HepG2 (cell line): ENCODE measurements around the gene ENTPD1. TPM values are rescaled to one million over a fixed set of nuclear protein-coding genes. Genes with fewer than 3 reads are reported as not detected.

ENCODE experiments used
- AHDC1 ChIP-seq: sonication (generic); formaldehyde crosslinking; IDR thresholded peaks from 2 replicates; pipeline ENCODE4 v1.5.1; 2020; ENCODE audit warnings: mild to moderate bottlenecking, missing genetic modification reagents, borderline replicate concordance
- ATF7-NPFF ChIP-seq: sonication (generic); formaldehyde crosslinking; IDR thresholded peaks from 2 replicates; pipeline ENCODE4 v1.8.1; 2023; ENCODE audit warnings: mild to moderate bottlenecking, low read depth, missing genetic modification reagents, moderate library complexity
- CREM ChIP-seq, 2 experiments: sonication (generic) in 1 of 2; formaldehyde crosslinking in 1 of 2; IDR thresholded peaks; 2 replicates each; pipeline versions ENCODE4 v1.4.0 to v1.6.1; 2016 to 2020; ENCODE audit warnings: antibody characterized with exemption in 1 of 2, mild to moderate bottlenecking in 1 of 2, missing genetic modification reagents in 1 of 2
- JARID2 ChIP-seq: sonication (generic); formaldehyde crosslinking; IDR thresholded peaks from 2 replicates; pipeline ENCODE4 v1.8.1; 2023; ENCODE audit warnings: missing genetic modification reagents, inconsistent platforms; ENCODE audit not compliant: insufficient replicate concordance
- LCORL ChIP-seq, 2 experiments: fragments of 450-650 bp in 1 of 2; sonication (generic) in 1 of 2; formaldehyde crosslinking in 1 of 2; IDR thresholded peaks; 2 replicates each; pipeline versions ENCODE4 v1.5.0 to v1.6.1; 2017 to 2020; ENCODE audit warnings: antibody characterized with exemption in 1 of 2, missing genetic modification reagents in 1 of 2
- SP140L ChIP-seq: sonication (generic); formaldehyde crosslinking; IDR thresholded peaks from 2 replicates; pipeline ENCODE4 v1.4.0; 2020; ENCODE audit warnings: missing genetic modification reagents, borderline replicate concordance
- TCF12 ChIP-seq, 2 experiments: fragments of 450-650 bp in 1 of 2; sonication (generic) in 1 of 2; formaldehyde crosslinking in 1 of 2; IDR thresholded peaks; 2 replicates each; pipeline versions ENCODE4 v1.6.1 to v1.8.0; 2017 to 2022; ENCODE audit warnings: antibody characterized with exemption in 1 of 2, mild to moderate bottlenecking in 1 of 2, missing genetic modification reagents in 1 of 2, moderate library complexity in 1 of 2
- TMF1 ChIP-seq: sonication (generic); formaldehyde crosslinking; IDR thresholded peaks from 2 replicates; pipeline ENCODE4 v1.8.1; 2022; ENCODE audit warnings: low read depth, missing genetic modification reagents
- ZNF180 ChIP-seq: sonication (generic); formaldehyde crosslinking; IDR thresholded peaks from 2 replicates; pipeline ENCODE4 v1.4.0; 2020; ENCODE audit warnings: low read depth, missing genetic modification reagents, borderline replicate concordance
- ZNF451 ChIP-seq: sonication (generic); formaldehyde crosslinking; IDR thresholded peaks from 2 replicates; pipeline ENCODE4 v1.5.0; 2020; ENCODE audit warnings: mild to moderate bottlenecking, missing genetic modification reagents
- ZNF547 ChIP-seq: sonication (generic); formaldehyde crosslinking; IDR thresholded peaks from 2 replicates; pipeline ENCODE4 v1.5.1; 2020; ENCODE audit warnings: mild to moderate bottlenecking, missing genetic modification reagents
- polyA plus RNA-seq, 8 experiments: library from polyadenylated mRNA; depleted of rRNA in 3 of 8; stranded (reverse) in 7 of 8; unstranded in 1 of 8; fragments of >200 nt; fragmentation: Illumina TruSeq in 4 of 8; extraction: Trizol in 4 of 8; gene quantifications; 2 replicates each; pipeline versions ENCODE4 v1.2.1 to v1.2.3, GENCODE V29; 2011 to 2016; ENCODE audit warnings: low read depth in 4 of 8, missing spikeins in 1 of 8, mixed read lengths in 1 of 8; ENCODE audit not compliant: insufficient read depth in 1 of 8
- total RNA-seq, 5 experiments: library from RNA; depleted of rRNA; stranded (reverse); fragments of >200 nt; fragmentation: Illumina TruSeq; extraction: Trizol; gene quantifications; 2 replicates each; pipeline ENCODE4 v1.2.3, GENCODE V29; 2016; ENCODE audit warnings: low read depth in 1 of 5
- TF ChIP-seq, protein P1 (sequence below): sonication (generic); formaldehyde crosslinking; IDR thresholded peaks from 2 replicates; pipeline ENCODE4 v1.5.0; 2020; ENCODE audit warnings: mild to moderate bottlenecking, missing genetic modification reagents, moderate library complexity
- TF ChIP-seq, protein P2 (sequence below): fragments of 450-650 bp; IDR thresholded peaks from 2 replicates; pipeline ENCODE4 v1.6.1; 2016
- TF ChIP-seq, protein P3 (sequence below): sonication (generic); formaldehyde crosslinking; IDR thresholded peaks from 2 replicates; pipeline ENCODE4 v1.4.0; 2020; ENCODE audit warnings: missing genetic modification reagents

ENTPD1 gene
- total and polyA plus RNA-seq, 2 of the 13 experiments (the other 11 are each of a cell fraction or from before 2014, with no cell fraction given), result 0.07 TPM

- TF ChIP-seq, protein P1, sequence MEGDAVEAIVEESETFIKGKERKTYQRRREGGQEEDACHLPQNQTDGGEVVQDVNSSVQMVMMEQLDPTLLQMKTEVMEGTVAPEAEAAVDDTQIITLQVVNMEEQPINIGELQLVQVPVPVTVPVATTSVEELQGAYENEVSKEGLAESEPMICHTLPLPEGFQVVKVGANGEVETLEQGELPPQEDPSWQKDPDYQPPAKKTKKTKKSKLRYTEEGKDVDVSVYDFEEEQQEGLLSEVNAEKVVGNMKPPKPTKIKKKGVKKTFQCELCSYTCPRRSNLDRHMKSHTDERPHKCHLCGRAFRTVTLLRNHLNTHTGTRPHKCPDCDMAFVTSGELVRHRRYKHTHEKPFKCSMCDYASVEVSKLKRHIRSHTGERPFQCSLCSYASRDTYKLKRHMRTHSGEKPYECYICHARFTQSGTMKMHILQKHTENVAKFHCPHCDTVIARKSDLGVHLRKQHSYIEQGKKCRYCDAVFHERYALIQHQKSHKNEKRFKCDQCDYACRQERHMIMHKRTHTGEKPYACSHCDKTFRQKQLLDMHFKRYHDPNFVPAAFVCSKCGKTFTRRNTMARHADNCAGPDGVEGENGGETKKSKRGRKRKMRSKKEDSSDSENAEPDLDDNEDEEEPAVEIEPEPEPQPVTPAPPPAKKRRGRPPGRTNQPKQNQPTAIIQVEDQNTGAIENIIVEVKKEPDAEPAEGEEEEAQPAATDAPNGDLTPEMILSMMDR (CRISPR knock-in tag), result no peak
- TF ChIP-seq, protein P2, sequence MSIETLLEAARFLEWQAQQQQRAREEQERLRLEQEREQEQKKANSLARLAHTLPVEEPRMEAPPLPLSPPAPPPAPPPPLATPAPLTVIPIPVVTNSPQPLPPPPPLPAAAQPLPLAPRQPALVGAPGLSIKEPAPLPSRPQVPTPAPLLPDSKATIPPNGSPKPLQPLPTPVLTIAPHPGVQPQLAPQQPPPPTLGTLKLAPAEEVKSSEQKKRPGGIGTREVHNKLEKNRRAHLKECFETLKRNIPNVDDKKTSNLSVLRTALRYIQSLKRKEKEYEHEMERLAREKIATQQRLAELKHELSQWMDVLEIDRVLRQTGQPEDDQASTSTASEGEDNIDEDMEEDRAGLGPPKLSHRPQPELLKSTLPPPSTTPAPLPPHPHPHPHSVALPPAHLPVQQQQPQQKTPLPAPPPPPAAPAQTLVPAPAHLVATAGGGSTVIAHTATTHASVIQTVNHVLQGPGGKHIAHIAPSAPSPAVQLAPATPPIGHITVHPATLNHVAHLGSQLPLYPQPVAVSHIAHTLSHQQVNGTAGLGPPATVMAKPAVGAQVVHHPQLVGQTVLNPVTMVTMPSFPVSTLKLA, result no peak
- TF ChIP-seq ATF7-NPFF (CRISPR knock-in tag) (no peak), SP140L (no peak), ZNF547 (CRISPR knock-in tag) (no peak), AHDC1 (CRISPR knock-in tag) (peak; percentile 49; the same call in 1 of the 2 replicates), JARID2 (CRISPR knock-in tag) (no peak), ZNF451 (CRISPR knock-in tag) (no peak), TCF12 (IDR thresholded peaks at IDR 0.05) (no peak), TCF12 (CRISPR knock-in tag; IDR thresholded peaks at IDR 0.05) (no peak), CREM (IDR thresholded peaks at IDR 0.05) (no peak), CREM (CRISPR knock-in tag; IDR thresholded peaks at IDR 0.05) (no peak), TMF1 (CRISPR knock-in tag) (no peak), LCORL (IDR thresholded peaks at IDR 0.05) (no peak), LCORL (CRISPR knock-in tag; IDR thresholded peaks at IDR 0.05) (no peak), ZNF180 (CRISPR knock-in tag) (no peak)
- TF ChIP-seq, protein P3, sequence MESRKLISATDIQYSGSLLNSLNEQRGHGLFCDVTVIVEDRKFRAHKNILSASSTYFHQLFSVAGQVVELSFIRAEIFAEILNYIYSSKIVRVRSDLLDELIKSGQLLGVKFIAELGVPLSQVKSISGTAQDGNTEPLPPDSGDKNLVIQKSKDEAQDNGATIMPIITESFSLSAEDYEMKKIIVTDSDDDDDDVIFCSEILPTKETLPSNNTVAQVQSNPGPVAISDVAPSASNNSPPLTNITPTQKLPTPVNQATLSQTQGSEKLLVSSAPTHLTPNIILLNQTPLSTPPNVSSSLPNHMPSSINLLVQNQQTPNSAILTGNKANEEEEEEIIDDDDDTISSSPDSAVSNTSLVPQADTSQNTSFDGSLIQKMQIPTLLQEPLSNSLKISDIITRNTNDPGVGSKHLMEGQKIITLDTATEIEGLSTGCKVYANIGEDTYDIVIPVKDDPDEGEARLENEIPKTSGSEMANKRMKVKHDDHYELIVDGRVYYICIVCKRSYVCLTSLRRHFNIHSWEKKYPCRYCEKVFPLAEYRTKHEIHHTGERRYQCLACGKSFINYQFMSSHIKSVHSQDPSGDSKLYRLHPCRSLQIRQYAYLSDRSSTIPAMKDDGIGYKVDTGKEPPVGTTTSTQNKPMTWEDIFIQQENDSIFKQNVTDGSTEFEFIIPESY, result no peak
Measured at GRCh38 chr10:95865814-95866466, 110.0 kb downstream of the ENTPD1 start (continued).
